GM23248 (cell line): Measurements from ENCODE around the gene IDH3A.

Source experiments
- EZH2 ChIP-seq: fragments of 200-600 bp; sonication (generic); IDR thresholded peaks from 2 replicates; pipeline ENCODE4 v1.6.1; 2018; ENCODE audit warnings: antibody characterized with exemption, mild to moderate bottlenecking; ENCODE audit not compliant: insufficient read depth, poor library complexity, severe bottlenecking
- EZH2phosphoT487 ChIP-seq: fragments of 200-600 bp; sonication (generic); IDR thresholded peaks from 2 replicates; pipeline ENCODE4 v1.6.1; 2018; ENCODE audit warnings: antibody characterized with exemption, moderate library complexity, mild to moderate bottlenecking, low read depth; ENCODE audit not compliant: insufficient read depth

- TF ChIP-seq EZH2, result no peak
- TF ChIP-seq EZH2phosphoT487, result no peak
These were observed 25.2 kb downstream of the IDH3A start for GRCh38 chr15:78174401-78174800.
